Skin epidermis (tissue), 12 donors: ENCODE measurements around the gene SLC6A11.

Experiments used
- H3K27ac ChIP-seq, 21 experiments: fragments of 200-600 bp; sonication (generic) in 11 of 21; one replicate each; pipeline ENCODE4 v1.5.0; 2020; ENCODE audit warnings: mild to moderate bottlenecking in 3 of 21, inconsistent platforms in 2 of 21, moderate library complexity in 2 of 21
- H3K4me3 ChIP-seq, 7 experiments: fragments of 200-600 bp; sonication (generic) in 2 of 7; one replicate each; pipeline ENCODE4 v1.5.0; 2020; ENCODE audit warnings: inconsistent platforms in 2 of 7, mild to moderate bottlenecking in 2 of 7, moderate library complexity in 1 of 7

SLC6A11 gene

DNA sequence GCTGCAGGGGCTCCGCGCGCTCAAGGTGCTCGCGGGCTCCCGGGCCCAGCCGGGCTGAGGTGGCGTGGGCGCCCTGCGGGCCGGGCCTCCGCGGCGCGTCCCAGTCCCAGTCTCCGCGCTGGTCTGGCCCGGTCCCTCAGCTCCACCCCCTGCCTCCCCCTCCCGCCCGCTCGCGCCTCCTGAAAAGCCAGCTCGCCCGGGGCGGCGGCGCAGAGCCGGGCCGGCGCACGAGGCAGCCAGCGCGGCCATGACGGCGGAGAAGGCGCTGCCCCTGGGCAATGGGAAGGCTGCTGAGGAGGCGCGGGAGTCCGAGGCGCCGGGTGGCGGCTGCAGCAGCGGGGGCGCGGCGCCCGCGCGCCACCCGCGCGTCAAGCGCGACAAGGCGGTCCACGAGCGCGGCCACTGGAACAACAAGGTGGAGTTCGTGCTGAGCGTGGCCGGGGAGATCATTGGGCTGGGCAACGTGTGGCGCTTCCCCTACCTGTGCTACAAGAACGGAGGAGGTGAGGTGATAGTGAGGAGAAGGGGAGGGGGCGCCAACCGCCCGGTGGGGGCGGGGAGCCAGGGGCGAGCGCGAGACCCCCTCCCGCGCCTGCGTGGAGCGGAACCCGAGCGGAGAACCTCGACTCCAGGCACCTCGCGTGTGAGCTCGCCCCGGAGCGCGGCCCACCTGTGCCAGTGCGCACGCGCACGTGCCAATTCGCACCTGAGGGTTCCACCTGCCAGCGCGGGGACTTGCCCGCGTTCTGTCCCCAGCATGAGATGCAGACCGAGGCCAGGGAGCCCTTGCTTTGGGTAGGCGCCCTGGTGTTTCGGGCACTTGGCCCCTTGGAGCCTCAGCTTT lies at the start of gene SLC6A11:
SLC6A11 (plus strand) TSS at position 210 of the 844 bp plus-strand sequence; CDS start at position 248, 38 bp downstream.
- Histone ChIP-seq H3K4me3 (peak within 1 kb of the TSS in 6 of 7 experiments; percentile 24 to 42 (median 32)), H3K27ac (peak within 1 kb of the TSS in 9 of 21 experiments; percentile 13 to 74 (median 53))

DNA sequence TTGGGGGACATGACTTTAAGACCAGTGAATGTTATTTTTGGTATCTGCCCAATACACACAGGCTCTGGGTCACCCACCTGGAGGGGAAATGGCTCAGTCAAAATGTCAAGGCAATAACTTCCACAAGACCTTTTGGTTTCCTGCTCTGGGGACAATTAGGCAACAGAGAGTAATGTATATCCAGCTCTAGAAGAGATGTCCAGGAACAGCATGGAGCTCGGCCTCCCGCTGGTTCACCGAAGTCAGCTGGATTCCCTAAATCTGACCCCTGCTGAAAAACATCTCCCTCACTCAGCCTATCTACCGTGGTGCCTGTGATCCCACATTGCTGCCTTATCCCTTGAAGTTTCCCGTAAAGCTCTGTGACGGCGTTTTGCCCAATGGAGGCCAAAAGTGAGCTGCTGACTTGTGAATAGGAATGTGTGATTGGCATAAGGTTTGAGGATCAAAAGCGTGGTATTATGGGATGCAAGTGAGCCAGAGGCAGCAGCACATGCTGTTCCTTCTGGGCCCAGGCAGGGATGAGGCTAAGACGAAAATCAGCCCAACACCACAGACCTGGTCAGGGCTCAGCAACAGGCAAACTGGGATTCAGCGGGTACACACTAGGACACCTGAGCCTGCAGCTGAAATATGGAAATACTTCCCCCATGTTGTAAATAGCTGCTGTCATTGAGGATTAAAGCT lies 47.2 kb upstream of the SLC6A11 start:
- no peak overlapping the region for H3K27ac ChIP-seq
- no peak overlapping the region for H3K4me3 ChIP-seq

- no peak overlapping the region for H3K27ac ChIP-seq
Observed at GRCh38 chr3:10770547-10770946, 45.5 kb upstream of the SLC6A11 start.

DNA sequence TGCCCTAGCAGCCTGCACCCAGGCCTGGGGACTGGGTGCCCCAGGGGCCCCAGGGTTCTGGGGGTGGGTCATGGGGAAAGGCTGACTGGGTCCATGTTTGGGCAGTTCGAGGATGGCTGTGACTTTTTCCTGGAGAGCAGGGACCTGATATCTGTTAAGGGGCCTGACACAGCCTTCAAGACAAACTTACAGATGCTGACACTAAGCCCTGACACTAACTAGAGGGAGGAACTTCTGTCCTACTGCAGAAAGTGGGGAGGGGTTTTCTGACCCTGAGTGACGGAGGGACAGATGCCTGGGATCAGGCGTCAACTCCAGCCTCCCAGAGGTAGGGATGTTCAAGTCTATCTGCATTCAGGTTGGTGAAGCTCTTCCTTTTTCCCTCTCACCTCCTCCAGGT lies 45.0 kb upstream of the SLC6A11 start:
- H3K27ac ChIP-seq, result no peak overlapping the region
- no peak overlapping the region for H3K4me3 ChIP-seq

More at GRCh38 chr3:10770547-10770946, 45.5 kb upstream of the SLC6A11 start:
- H3K4me3 ChIP-seq, result no peak overlapping the region

DNA sequence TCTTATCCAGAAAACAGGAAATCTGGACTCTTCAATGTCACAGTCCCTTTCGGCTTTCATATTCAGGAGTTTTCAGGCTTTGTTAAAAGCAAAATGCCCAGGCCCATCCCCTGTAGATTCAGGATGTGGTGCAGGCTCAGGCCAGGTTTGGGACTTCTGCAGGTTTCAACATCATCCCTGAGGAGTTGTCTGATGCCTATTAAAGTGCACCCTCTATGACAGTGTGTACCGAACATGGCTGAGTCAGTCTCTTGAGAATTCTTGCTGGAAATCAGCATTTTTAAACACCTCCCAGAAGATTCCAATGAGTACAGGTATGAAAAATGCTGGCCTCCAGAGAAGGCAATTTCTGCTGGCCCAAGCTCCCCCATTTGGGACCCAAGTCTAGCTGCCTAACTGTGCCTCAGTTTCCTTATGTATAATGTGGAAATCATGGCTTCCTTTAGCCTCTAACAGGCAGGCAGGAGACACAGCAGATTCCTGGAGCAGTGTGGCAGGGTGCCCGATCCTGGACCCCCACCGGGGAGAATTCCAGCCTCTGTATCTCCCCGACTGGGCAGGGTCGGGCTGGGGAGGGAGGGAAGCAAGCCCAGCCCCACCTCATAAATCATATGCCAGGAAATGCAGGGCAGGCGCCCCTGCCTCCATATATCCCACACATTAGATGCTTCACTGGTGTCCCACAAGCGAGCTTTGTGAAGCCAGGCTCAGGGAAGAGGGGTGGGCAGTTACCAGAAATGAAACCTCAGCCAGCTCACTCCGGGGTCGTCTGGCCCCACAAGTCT lies 44.4 kb upstream of the SLC6A11 start:
- Histone ChIP-seq H3K4me3 (no peak overlapping the region), H3K27ac (peak overlapping the region in 1 of 21 experiments; percentile 2)

DNA sequence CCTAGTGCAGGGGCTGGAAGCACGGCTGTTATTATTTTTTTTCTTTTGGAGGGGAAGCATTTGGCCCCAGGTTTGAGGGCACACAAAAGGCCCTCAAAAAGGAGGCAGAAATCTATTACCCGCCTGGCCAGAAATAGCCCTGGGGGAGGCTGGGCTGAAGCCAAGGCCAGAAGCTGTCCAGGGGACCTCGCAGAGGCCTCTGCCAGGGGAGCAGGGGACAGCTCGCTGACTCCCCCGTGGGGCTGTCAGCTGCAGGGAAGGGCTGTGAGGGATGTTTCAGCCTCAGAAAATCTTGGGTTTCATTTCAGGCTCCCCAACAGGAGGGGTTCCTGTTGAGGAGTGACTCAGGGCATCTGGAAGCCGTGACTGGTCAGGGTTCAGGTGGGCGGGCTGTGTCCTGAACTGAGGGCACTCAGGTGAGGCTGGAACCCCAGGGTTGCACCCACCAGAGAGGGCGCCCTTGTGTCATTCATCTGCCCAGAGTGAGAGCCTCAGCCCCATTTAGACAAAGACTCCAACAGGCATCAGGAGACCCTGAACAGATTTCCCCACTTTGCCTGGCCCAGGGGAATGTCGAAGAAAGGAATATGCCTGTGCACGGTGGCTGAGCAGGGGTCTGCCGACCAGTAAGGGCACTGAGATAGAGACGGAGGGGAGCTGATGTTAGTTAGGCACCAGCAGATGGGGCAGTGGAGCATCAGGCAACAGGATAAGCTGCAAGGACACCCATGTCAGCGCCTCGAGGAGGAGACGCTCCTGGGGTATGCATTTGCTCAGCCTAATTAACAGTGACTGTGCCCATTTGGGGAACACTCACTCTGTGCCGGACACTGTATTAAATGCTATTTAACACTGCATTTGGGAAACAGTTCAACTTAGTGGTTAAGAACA lies 43.5 kb upstream of the SLC6A11 start:
- Histone ChIP-seq H3K4me3 (no peak overlapping the region), H3K27ac (peak overlapping the region in 1 of 21 experiments; percentile 2)

- H3K4me3 ChIP-seq, result no peak overlapping the region
- no peak overlapping the region for H3K27ac ChIP-seq
Observed at GRCh38 chr3:10774129-10774670, 41.8 kb upstream of the SLC6A11 start.

DNA sequence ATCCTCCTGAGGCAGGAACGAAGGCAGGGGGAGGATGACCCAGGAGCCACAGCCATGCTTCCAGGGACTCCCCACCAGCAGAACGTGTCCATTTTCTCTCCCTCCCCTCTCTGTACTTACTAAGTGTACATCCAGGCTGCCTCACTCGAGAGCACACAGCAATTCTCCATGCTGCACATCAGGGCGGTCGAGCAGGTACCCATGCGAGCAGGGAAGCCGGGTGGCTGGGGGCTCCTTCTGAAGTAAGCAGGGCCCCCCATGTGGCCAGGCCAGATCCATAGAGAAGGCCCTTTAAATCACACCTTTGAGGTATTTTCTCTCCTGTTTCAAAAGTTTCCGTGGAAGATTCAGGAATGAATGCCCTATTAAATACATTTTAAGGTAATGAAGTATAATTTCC lies 41.2 kb upstream of the SLC6A11 start:
- H3K4me3 ChIP-seq, result no peak overlapping the region
- H3K27ac ChIP-seq, result no peak overlapping the region

DNA sequence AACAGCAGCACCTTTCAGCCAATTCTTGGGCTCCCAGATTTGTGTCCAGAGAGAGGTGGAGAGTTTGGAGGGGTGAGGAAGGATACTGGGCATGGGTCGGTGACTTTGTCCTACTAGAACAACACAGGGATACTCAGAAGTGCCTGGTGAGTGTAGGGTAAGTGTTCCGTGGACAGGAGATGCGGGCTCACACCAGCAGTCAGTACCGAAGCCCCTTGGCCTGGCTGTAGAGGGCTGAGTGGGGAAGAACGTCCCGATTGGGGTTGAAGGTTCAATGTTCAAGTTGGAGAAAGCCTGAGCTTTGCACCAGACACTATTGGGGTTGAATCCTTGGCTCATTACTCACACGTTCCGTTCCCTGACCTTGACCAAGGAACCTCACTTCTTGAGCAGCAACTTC lies 40.8 kb upstream of the SLC6A11 start:
- Histone ChIP-seq H3K4me3 (no peak overlapping the region), H3K27ac (no peak overlapping the region)

DNA sequence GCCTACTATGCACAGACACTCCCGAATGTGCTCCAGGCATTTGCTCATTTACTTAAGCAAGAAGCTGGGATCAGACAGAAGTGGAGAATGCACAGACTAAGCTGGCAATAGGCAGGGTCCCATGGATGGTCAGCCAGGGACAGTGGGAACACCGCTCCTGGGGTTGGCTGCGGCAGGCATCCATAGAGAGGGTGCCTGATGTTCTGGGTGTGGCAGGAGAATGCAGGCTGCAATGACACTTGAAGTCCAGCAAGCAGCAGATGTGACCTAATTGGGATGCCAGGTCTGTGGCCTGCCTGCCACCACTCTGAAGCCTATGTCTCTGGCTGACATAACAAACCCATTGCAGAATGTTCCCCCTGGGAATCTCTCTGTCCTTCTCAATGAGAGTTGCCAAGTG lies 40.2 kb upstream of the SLC6A11 start:
- H3K4me3 ChIP-seq, result no peak overlapping the region
- no peak overlapping the region for H3K27ac ChIP-seq

DNA sequence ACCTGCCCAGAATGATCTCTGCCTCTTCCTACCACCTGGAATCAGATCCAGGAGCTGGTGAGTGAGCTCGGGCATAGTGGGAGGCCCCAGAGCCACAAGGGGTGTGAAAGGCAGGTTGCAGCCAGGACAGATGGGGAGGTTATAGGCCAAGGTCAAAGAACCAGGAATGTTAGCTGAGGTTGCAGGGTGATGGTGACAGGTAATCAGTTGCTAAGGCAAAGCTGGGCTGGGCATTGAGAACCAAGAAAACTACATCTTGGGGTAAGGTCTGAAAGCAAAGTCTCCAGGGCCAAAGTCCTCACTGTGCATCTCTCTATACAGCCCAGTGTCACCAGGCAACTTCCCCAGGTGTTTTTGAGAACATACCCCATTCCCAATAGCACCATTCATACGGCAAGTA lies 38.4 kb upstream of the SLC6A11 start:
- no peak overlapping the region for H3K27ac ChIP-seq

DNA sequence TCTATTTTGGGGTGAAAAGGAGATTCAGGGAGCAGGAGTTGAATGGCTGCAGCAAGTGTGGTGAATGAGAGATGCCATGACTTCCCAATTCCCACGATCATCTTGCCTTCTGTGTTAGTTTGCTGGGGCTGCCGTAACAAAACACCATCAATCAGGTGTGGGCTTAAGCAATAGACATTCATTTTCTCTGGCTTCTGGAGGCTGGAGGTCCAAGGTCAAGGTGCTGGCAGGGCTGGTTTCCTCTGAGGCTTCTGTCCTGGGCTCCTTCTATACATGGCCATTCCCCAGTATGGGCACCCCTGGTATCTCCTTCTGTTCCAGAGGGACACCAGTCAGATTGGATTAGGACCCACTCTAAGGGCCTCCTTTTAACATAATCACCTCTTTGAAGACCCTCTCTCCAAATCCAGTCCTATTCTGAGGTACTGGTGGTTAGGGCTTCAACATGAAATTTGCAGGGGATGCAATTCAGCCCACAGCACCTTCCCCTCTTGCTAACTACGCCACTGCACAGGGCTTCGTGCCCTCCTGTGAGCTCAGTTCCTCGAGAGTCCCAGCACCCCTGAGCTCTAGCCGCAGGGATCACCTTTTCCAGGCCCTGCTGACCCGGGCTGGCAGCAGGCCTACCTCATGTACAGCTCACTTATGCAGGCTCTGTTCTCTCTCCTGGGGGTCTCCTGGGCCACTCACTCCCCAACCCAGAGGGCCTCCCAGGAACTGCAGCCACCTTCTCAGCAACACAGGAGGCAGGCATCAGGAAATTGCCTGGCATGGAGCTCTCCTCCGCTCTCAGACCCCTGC lies 37.3 kb upstream of the SLC6A11 start:
- H3K4me3 ChIP-seq, result no peak overlapping the region

More for the DNA sequence above, 38.4 kb upstream of the SLC6A11 start:
- H3K4me3 ChIP-seq, result no peak overlapping the region

DNA sequence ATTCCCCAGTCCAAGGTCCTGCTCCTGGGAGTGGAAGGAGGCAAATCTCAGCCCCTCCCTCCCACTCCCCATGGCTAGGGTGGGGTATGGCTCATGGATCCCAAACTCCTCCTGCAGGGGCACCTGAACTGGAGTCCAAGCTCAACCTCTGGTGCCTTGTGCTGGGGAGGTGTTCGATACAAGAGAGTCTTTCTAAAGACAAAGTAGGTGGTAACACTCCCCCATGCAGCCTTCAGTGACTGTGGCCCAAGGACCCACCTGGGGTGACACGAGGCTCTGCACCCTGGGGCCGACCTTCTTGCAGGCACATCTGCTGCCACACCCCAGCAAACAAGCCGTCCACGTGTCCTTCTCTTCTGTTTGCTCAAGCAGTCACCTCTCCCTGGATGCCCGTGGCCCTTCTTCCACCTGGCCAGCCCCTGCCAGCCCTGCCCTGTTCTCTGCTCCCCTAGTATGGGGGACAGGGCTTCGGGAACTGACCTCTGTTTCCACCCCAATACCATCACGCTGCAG lies 36.7 kb upstream of the SLC6A11 start:
- Histone ChIP-seq H3K4me3 (no peak overlapping the region), H3K27ac (no peak overlapping the region)

More for the DNA sequence above, 37.3 kb upstream of the SLC6A11 start:
- H3K27ac ChIP-seq, result no peak overlapping the region

DNA sequence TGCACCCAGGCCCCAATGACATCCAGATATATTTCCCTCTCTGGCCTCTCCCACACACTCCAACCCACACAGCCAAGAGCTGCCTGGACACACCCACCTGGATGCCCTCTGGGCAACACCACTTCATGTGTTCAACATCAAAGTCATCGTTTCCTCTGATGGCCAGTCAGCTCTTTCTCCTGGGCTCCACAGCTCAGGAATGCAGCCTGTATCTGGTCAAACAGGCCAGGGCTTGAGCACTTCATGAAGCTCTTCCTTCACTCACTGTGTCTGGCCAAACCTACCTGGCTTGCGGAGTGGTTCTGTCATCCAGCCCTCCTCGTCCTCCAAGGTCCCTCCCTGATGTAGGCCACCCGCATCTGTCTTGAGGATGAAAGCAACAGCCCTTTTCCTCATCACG lies 35.8 kb upstream of the SLC6A11 start:
- Histone ChIP-seq H3K4me3 (no peak overlapping the region), H3K27ac (no peak overlapping the region)

DNA sequence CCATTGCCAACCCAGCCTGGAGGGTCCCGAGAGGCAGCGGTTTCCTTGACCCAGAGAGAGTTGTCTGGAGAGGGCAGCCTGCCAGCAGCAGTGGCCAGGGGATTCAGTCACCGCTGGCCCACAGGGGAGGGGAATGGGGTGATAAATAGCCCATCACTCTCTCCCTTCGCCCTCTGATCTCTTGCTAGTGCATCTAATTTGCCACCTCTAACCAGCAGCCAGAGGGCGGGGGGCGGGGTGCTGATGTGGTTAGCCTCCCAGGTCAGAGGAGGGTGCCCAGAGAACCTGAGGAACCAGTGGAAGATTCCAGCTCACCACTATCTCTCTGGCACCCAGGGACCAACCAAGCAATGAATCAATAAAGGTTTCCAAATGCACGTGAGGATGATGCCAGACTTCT lies 35.1 kb upstream of the SLC6A11 start:
- no peak overlapping the region for H3K27ac ChIP-seq
- no peak overlapping the region for H3K4me3 ChIP-seq

- Histone ChIP-seq H3K4me3 (no peak overlapping the region), H3K27ac (no peak overlapping the region)
Observed at GRCh38 chr3:10781981-10782380, 34.0 kb upstream of the SLC6A11 start.

- Histone ChIP-seq H3K4me3 (no peak overlapping the region), H3K27ac (no peak overlapping the region)
Observed at GRCh38 chr3:10783360-10784351, 32.4 kb upstream of the SLC6A11 start.
